Right kidney (tissue), 1 donor: ENCODE results near the gene FOXD4.
A peak's percentile ranks its signal among the peaks of the same experiment; 100 is the strongest.
"Not testable (repeated sequence)": the region's sequence is repeated elsewhere in the genome, so short reads cannot be mapped to it uniquely, and the experiment has no call there.

Experiments used
- DNase-seq: peaks from one replicate; pipeline ENCODE4 v3.0.0-alpha.2; 2016

The FOXD4 gene

DNA sequence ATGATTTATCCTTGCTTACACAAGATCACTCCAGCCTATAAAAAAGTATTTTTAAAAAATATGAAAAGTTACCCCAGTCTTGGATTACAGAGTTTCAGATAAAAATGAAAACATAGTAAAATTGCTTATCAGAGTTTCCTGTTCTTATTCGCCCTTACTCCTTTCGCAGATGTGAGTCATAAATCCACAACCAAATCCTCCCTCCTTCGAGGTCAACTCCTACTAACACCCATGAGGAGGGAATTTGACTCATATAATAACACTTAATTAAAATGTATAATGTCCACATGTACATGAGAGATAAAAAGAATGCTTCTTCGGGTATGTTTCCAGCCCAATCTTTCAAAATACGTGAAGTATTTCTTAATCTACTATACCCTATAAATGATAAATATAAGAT, 23.9 kb downstream of the FOXD4 start:
- not testable (repeated sequence) for DNase-seq

GRCh38 chr9:93909-94308, 24.3 kb downstream of the FOXD4 start:
- not testable (repeated sequence) for DNase-seq

DNA sequence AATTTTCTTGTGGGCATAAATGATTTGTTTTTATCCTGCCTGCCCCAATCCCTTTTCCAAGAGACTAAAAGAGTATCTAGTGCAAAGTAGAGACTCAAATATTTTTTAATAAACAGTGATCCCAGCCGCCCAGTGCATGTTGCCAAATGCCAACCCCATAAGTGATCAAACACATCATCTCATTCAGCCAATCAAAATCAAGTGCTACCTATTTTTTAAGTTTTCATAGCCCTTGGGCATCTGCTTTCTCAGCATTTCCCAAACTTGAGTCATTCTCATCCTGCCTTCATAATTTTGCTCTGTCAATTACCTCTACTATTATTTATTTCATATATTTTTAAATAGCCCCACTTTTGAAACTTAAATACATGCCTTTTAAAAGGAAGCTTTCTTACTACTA, 27.4 kb downstream of the FOXD4 start:
- not testable (repeated sequence) for DNase-seq

DNA sequence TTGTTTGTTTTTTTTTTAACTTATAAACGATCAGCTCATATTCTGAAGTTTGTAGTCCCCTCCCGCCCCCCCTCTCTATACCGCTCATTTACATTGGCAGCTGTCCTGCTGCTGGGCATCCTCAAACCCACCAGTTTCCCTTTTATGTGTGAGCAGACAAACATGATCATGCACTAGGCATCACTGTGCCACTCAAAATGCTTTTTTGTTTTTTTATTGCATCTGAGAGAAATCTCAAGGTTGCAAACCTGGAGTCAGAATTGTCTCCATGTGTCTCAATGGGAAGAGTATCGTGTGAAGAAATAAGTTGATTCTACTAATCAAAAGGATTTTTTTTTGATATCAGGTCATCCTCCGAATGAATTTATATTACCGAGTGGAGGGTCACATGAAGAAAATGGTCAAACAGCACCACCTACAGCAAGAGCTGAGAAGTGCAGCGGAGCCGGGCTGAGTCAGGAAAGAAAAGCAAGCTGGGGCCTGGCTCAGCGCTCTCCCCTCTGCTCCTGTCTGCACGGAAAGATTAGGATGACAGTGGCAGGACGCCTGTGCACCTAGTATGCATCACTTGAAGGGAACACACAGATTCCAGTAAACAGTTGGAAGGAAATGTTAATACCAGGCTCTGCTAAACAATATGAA, 29.7 kb downstream of the FOXD4 start:
- DNase-seq: not testable (repeated sequence)

- not testable (repeated sequence) for DNase-seq
Measured at GRCh38 chr9:87860-88259, 30.4 kb downstream of the FOXD4 start.

GRCh38 chr9:87105-87504, 31.1 kb downstream of the FOXD4 start:
- not testable (repeated sequence) for DNase-seq

- not testable (repeated sequence) for DNase-seq
Measured at GRCh38 chr9:86697-87096, 31.5 kb downstream of the FOXD4 start.

- not testable (repeated sequence) for DNase-seq
Measured at GRCh38 chr9:82932-83689, 35.1 kb downstream of the FOXD4 start.

DNA sequence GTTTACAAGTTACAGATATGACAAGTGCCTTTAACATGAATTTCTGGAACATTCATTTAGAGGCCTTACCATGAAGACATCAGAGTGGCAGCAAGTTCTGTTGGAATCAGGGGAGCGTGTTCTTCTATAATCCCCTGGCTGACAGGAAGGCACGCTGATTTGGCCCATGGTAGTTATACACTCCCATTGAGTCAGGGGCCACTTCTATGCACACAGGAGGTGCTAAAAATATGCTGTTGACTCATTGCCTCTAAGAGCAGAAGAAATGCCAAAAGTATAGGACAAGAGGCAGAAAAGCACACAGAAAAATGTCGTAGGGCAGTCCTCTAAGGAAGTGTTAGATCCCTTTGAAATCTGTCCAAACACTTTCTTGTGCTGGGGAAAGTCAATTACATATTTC, 39.9 kb downstream of the FOXD4 start:
- not testable (repeated sequence) for DNase-seq

- DNase-seq: not testable (repeated sequence)
Measured at GRCh38 chr9:76389-76788, 41.8 kb downstream of the FOXD4 start.

DNA sequence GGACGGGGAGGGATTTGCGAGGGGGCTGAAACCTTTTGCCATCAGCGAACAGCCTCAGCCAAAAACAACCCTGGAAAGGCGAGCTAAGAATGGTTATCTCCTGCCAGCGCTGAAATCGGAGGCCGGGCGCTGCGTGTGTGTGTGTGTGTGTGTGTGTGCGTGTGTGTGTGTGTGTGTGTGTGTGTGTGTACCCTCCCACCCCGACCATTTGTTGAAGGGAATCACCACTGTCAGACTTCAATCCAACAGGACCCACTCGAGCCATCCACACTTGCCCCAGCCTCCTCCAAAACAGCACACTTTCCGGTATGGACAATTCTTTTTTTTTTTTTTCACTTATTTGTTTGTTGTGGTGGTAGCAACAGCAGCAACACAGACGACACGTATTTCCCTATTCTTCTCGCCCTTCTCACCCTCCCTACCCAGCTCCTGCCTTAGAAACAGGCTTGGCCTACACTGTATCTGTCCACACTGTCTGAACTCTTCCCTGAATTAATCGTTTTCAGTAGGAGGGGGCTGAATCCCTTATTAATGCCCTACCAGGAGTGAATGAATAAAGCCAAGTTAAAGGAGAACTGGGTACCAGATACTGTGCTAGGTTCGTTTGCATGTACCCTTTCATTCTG, 44.2 kb downstream of the FOXD4 start:
- peak; percentile 10 for DNase-seq

- DNase-seq: peak; percentile 71
Measured at GRCh38 chr9:73076-73899, 44.9 kb downstream of the FOXD4 start.
